NB4 (cell line): ENCODE measurements around the gene GET3.
A peak's percentile ranks its signal among the peaks of the same experiment; 100 is the strongest.

Experiments used
- DNase-seq: peaks from one replicate; pipeline ENCODE4 v3.0.0; 2010; ENCODE audit warnings: low read depth
- H3K4me3 ChIP-seq: one replicate; pipeline ENCODE4 v1.5.1; 2011; ENCODE audit warnings: mild to moderate bottlenecking, low read depth, low read length, moderate library complexity
- MYC ChIP-seq: IDR thresholded peaks from 2 replicates; pipeline ENCODE4 v1.6.1; 2011; ENCODE audit warnings: low read depth, low read length
- POLR2A ChIP-seq: IDR thresholded peaks from 2 replicates; pipeline ENCODE4 v1.6.1; 2011; ENCODE audit warnings: mild to moderate bottlenecking; ENCODE audit not compliant: insufficient read length; ENCODE audit errors: extremely low read depth
- TF ChIP-seq, protein P1 (sequence below): IDR thresholded peaks from one replicate; pipeline ENCODE4 v1.5.1; 2012; ENCODE audit warnings: low read depth, low read length
- TF ChIP-seq, protein P2 (sequence below): IDR thresholded peaks from 2 replicates; pipeline ENCODE4 v1.6.1; 2011; ENCODE audit warnings: low read depth, low read length

GET3 gene

DNA sequence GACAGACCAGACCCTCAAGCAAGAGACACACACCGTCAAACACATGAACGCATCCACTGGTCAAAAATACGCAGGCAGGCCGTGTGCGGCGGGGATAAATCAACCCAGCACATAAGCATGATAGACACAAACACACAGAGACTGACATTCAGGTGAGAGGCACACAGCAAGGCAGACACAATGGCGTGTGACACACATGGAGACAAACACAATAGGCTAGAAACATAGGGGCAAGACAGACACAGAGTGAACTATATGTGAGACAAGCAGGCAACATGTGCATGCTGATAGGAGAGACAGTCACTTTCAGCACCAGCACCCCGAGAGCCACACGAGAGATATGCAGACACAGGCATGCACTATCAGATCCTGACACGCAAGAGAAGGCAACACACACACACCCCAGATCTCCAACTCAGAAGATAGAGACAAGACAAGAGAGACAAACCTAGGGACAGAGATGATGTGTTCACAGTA is 47.1 kb downstream of the GET3 start:
- DNase-seq: peak; percentile 29
- H3K4me3 ChIP-seq: no peak overlapping the region
- TF ChIP-seq POLR2A (no peak), MYC (no peak)
- TF ChIP-seq, protein P1, sequence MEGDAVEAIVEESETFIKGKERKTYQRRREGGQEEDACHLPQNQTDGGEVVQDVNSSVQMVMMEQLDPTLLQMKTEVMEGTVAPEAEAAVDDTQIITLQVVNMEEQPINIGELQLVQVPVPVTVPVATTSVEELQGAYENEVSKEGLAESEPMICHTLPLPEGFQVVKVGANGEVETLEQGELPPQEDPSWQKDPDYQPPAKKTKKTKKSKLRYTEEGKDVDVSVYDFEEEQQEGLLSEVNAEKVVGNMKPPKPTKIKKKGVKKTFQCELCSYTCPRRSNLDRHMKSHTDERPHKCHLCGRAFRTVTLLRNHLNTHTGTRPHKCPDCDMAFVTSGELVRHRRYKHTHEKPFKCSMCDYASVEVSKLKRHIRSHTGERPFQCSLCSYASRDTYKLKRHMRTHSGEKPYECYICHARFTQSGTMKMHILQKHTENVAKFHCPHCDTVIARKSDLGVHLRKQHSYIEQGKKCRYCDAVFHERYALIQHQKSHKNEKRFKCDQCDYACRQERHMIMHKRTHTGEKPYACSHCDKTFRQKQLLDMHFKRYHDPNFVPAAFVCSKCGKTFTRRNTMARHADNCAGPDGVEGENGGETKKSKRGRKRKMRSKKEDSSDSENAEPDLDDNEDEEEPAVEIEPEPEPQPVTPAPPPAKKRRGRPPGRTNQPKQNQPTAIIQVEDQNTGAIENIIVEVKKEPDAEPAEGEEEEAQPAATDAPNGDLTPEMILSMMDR: no peak
- TF ChIP-seq, protein P2, sequence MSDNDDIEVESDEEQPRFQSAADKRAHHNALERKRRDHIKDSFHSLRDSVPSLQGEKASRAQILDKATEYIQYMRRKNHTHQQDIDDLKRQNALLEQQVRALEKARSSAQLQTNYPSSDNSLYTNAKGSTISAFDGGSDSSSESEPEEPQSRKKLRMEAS: no peak

DNA sequence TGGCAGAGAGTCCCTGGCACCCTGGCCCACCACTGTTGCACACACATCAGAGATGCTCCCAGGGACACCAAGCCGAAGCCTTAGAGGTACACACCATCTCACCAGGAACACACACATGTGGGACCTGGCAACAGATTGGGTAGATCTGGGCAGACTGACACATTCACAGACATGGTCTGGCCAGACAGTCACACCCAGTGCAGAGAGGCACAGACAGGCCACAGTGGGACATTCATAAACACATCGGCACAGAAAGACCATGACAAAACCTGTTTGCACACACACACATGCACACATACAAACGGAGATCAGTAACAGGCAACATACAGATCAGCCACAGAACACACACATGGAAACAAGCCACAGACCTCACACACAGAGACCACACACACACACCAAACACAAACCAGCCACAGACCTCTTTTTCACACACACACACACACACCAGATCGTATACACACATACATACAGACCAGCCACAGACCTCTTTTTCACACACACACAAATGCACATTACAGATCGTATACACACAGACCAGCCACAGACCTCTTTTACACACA is 47.7 kb downstream of the GET3 start:
- H3K4me3 ChIP-seq: no peak overlapping the region
- peak; percentile 25 for DNase-seq
- TF ChIP-seq POLR2A (no peak), MYC (no peak)
- TF ChIP-seq, protein P2: no peak
- TF ChIP-seq, protein P1: no peak

DNA sequence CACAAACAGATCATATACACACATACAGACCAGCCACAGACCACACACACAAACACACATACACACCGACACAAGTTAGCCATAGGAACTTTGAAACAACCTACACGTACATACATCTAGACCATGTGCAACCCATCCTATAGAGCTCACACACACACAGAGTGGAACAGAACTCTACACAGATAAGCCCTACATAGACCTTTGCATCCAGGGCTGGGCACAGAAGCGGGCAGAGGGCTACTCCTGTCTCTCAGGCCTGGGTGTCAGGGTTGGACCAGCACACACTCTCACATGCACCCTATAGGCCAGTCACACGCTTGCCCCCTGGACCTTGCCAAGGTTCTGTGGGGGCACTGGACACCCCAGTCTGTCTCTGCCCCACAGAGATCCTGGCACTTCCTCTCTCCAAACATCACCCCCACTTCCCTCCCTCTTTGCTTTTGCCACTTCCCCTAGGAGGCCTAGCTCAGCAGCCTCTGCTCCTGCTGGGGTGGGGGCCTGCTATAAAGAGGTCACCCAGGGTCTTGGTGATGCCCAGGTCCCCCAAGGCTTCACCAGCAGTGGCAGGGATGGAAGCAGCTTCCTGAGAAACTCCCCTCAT is 48.2 kb downstream of the GET3 start:
- TF ChIP-seq, protein P1: no peak
- no peak for TF ChIP-seq POLR2A
- TF ChIP-seq, protein P2: 0 out of 2 replicates have a peak, but pooled peaks have one; percentile 18
- peak; percentile 37; the same call in 1 of the 2 replicates for TF ChIP-seq MYC
- peak; percentile 78 for DNase-seq
- H3K4me3 ChIP-seq: no peak overlapping the region

DNA sequence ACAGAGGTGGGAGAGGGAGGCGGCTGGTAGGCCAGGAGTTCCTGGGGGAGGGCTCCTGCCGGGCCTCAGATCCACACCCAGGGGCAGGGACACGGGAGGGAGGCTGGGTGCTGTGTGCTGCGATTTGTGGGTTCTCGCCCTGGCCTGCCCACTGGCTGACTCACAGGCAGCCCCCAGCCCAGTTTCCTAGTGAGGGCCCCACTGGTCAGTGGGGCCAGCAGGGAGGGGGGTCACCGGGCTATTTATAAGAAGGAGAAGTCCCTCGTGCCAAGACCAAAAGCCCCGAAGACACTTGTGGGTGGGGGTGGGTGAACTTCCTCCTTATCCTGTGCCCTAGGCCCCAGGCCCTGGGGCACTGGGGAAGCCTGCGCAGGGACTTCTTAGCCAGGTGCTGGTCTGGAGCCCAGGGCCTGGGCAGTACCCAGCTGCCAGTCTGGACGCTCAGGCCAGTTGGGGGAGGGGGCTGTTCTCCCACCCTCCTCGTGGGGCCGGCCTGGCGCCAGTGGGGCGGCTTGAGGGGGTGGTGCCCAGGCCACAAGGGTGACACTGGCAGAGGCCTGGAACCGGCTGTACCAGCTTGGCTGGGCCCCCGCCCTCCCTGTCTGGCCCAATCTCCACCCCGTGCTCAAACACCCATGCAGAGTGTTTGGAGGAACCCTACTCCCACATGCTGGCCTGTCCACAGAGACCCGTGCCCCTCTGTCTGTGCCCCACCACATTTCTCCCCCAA is 49.0 kb downstream of the GET3 start:
- TF ChIP-seq POLR2A: no peak
- TF ChIP-seq MYC: 0 out of 2 replicates have a peak, but pooled peaks have one; percentile 19
- TF ChIP-seq, protein P2: no peak; the same call in 1 of the 2 replicates
- TF ChIP-seq, protein P1: no peak
- peak; percentile 88 for DNase-seq
- H3K4me3 ChIP-seq: no peak overlapping the region

DNA sequence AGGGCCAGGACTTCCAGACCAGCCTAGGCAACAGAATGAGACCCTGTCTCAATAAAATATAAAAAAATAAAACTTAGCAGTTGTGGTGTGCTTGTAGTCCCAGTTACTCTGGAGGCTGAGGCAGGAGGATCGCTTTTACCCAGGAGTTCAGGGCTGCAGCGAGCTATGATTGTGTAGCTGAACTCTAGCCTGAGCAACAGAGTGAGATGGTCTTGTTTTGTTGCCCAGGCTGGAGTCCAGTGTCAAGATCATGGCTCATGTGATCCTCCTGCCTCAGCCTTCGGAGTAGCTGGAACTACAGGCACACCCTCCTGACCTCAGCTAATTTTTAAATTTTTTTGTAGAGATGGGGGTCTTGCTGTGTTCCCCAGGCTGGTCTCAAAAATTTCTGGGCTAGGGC is 49.7 kb downstream of the GET3 start:
- DNase-seq: no peak
- TF ChIP-seq, protein P1: no peak
- TF ChIP-seq, protein P2: no peak
- TF ChIP-seq POLR2A (no peak), MYC (no peak)
- H3K4me3 ChIP-seq: no peak overlapping the region
